Mammary epithelial cell (primary cell): Measurements from ENCODE around the gene PDZD7.

Source experiments
- CTCF ChIP-seq, 2 donors: IDR thresholded peaks in 1 of 2; conservative IDR thresholded peaks in 1 of 2; 2 replicates each; pipeline ENCODE4 v1.5.1; 2011 to 2012; ENCODE audit warnings: inconsistent platforms in 2 of 2, low read length in 2 of 2, mild to moderate bottlenecking in 2 of 2, control low read depth in 1 of 2, low read depth in 1 of 2; ENCODE audit not compliant: insufficient read depth in 1 of 2; ENCODE audit errors: extremely low read depth in 1 of 2
- EZH2 ChIP-seq: IDR thresholded peaks from 2 replicates; pipeline ENCODE4 v1.6.1; 2012; ENCODE audit warnings: low read length, inconsistent platforms, borderline replicate concordance

- TF ChIP-seq CTCF (conservative IDR thresholded peaks at IDR 0.05 in 1 of 2, IDR thresholded peaks at IDR 0.05 in 1 of 2; ENCODE audit: extremely low read depth in 1 of 2, insufficient read depth in 1 of 2, low read depth in 1 of 2, low read length in 2 of 2), result no peak
- TF ChIP-seq EZH2, result peak; percentile 74
Observed at GRCh38 chr10:101072923-101073322, 42.0 kb upstream of the PDZD7 start.
